WTC11 (cell line): ENCODE measurements around the gene TEK.

Experiments
- CREM ChIP-seq: sonication (generic); formaldehyde crosslinking; IDR thresholded peaks from 2 replicates; pipeline ENCODE4 v1.8.1; 2022; ENCODE audit warnings: mild to moderate bottlenecking, missing genetic modification reagents, moderate library complexity
- ELF4 ChIP-seq: sonication (generic); formaldehyde crosslinking; IDR thresholded peaks from 2 replicates; pipeline ENCODE4 v1.8.1; 2022; ENCODE audit warnings: low read depth, mild to moderate bottlenecking, moderate library complexity, missing genetic modification reagents
- FOXP1 ChIP-seq: sonication (generic); formaldehyde crosslinking; IDR thresholded peaks from 2 replicates; pipeline ENCODE4 v1.8.0; 2022; ENCODE audit warnings: missing genetic modification reagents, mild to moderate bottlenecking, moderate library complexity, borderline replicate concordance
- MYBL2 ChIP-seq: sonication (generic); formaldehyde crosslinking; IDR thresholded peaks from 2 replicates; pipeline ENCODE4 v1.8.1; 2023; ENCODE audit warnings: mild to moderate bottlenecking, moderate library complexity, missing genetic modification reagents
- TF ChIP-seq, protein P1 (sequence below): fragments of 200-600 bp; IDR thresholded peaks from 2 replicates; pipeline ENCODE4 v1.8.0; 2022; ENCODE audit warnings: antibody characterized with exemption
- TF ChIP-seq, protein P2 (sequence below): sonication (generic); formaldehyde crosslinking; IDR thresholded peaks from 2 replicates; pipeline ENCODE4 v1.8.1; 2023; ENCODE audit warnings: mild to moderate bottlenecking, missing genetic modification reagents, borderline replicate concordance
- TF ChIP-seq, protein P3 (sequence below): sonication (generic); formaldehyde crosslinking; IDR thresholded peaks from 2 replicates; pipeline ENCODE4 v1.8.1; 2023; ENCODE audit warnings: mild to moderate bottlenecking, missing genetic modification reagents, moderate library complexity

DNA sequence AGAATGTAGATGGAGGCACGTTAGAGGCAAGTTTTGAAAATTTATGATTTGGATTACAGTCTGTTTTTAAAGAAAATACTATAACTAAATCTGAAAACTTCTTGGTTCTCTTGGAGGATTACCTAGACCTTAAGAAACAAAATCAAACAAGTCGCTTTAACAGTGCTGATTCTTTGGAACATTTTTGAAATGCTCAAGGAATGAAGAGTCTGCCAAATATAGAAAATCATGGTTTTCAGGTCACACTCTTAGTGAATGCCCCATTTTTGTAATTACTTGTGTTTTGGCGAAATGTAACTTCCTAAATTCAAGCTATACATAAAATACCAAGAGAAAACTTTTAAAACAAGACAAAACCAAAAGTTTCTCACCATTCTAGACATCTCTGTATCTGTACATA lies 94.8 kb downstream of the TEK start:
- TF ChIP-seq CREM (CRISPR knock-in tag) (no peak), ELF4 (CRISPR knock-in tag) (no peak), FOXP1 (CRISPR knock-in tag) (no peak), MYBL2 (CRISPR knock-in tag) (no peak)
- TF ChIP-seq, protein P1, sequence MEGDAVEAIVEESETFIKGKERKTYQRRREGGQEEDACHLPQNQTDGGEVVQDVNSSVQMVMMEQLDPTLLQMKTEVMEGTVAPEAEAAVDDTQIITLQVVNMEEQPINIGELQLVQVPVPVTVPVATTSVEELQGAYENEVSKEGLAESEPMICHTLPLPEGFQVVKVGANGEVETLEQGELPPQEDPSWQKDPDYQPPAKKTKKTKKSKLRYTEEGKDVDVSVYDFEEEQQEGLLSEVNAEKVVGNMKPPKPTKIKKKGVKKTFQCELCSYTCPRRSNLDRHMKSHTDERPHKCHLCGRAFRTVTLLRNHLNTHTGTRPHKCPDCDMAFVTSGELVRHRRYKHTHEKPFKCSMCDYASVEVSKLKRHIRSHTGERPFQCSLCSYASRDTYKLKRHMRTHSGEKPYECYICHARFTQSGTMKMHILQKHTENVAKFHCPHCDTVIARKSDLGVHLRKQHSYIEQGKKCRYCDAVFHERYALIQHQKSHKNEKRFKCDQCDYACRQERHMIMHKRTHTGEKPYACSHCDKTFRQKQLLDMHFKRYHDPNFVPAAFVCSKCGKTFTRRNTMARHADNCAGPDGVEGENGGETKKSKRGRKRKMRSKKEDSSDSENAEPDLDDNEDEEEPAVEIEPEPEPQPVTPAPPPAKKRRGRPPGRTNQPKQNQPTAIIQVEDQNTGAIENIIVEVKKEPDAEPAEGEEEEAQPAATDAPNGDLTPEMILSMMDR: no peak
- TF ChIP-seq, protein P2, sequence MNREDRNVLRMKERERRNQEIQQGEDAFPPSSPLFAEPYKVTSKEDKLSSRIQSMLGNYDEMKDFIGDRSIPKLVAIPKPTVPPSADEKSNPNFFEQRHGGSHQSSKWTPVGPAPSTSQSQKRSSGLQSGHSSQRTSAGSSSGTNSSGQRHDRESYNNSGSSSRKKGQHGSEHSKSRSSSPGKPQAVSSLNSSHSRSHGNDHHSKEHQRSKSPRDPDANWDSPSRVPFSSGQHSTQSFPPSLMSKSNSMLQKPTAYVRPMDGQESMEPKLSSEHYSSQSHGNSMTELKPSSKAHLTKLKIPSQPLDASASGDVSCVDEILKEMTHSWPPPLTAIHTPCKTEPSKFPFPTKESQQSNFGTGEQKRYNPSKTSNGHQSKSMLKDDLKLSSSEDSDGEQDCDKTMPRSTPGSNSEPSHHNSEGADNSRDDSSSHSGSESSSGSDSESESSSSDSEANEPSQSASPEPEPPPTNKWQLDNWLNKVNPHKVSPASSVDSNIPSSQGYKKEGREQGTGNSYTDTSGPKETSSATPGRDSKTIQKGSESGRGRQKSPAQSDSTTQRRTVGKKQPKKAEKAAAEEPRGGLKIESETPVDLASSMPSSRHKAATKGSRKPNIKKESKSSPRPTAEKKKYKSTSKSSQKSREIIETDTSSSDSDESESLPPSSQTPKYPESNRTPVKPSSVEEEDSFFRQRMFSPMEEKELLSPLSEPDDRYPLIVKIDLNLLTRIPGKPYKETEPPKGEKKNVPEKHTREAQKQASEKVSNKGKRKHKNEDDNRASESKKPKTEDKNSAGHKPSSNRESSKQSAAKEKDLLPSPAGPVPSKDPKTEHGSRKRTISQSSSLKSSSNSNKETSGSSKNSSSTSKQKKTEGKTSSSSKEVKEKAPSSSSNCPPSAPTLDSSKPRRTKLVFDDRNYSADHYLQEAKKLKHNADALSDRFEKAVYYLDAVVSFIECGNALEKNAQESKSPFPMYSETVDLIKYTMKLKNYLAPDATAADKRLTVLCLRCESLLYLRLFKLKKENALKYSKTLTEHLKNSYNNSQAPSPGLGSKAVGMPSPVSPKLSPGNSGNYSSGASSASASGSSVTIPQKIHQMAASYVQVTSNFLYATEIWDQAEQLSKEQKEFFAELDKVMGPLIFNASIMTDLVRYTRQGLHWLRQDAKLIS (CRISPR knock-in tag): no peak
- TF ChIP-seq, protein P3, sequence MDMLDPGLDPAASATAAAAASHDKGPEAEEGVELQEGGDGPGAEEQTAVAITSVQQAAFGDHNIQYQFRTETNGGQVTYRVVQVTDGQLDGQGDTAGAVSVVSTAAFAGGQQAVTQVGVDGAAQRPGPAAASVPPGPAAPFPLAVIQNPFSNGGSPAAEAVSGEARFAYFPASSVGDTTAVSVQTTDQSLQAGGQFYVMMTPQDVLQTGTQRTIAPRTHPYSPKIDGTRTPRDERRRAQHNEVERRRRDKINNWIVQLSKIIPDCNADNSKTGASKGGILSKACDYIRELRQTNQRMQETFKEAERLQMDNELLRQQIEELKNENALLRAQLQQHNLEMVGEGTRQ: no peak
